Neural cell (in vitro differentiated cells): ENCODE results near the gene RAB32. TPM values are rescaled to one million over a fixed set of nuclear protein-coding genes. Genes with fewer than 3 reads are reported as not detected.

Experiments used
- H2AFZ ChIP-seq: fragments of 200-600, 300-800 bp; sonication (generic), shearing (Covaris generic); 2 replicates; pipeline ENCODE4 v1.6.0; 2014; ENCODE audit warnings: low read depth, mild to moderate bottlenecking, antibody characterized with exemption, low read length, moderate library complexity
- H3F3A ChIP-seq: fragments of 200-600 bp; shearing (Covaris generic); 2 replicates; pipeline ENCODE4 v1.6.1; 2016; ENCODE audit warnings: mild to moderate bottlenecking, moderate library complexity, mixed read lengths, antibody characterized with exemption, low read length; ENCODE audit not compliant: insufficient read depth, poor library complexity, severe bottlenecking
- H3K27ac ChIP-seq: fragments of 200-600, 300-800 bp; sonication (generic), shearing (Covaris generic); 2 replicates; pipeline ENCODE4 v1.5.1; 2014; ENCODE audit warnings: mild to moderate bottlenecking, low read length, moderate library complexity
- H3K27me3 ChIP-seq: fragments of 300-800, 200-600 bp; sonication (generic), shearing (Covaris generic); 2 replicates; pipeline ENCODE4 v1.6.0; 2014; ENCODE audit warnings: mild to moderate bottlenecking, low read depth, low read length, moderate library complexity; ENCODE audit not compliant: insufficient read depth
- H3K36me3 ChIP-seq: fragments of 300-800, 200-600 bp; sonication (generic), shearing (Covaris generic); 2 replicates; pipeline ENCODE4 v1.5.1; 2014; ENCODE audit warnings: mild to moderate bottlenecking, antibody characterized with exemption, low read length, moderate library complexity; ENCODE audit not compliant: insufficient read depth
- H3K4me2 ChIP-seq: fragments of 300-800, 200-600 bp; sonication (generic), shearing (Covaris generic); 2 replicates; pipeline ENCODE4 v1.6.0; 2014; ENCODE audit warnings: mild to moderate bottlenecking, low read length
- H3K4me3 ChIP-seq: fragments of 300-800, 200-600 bp; sonication (generic), shearing (Covaris generic); 2 replicates; pipeline ENCODE4 v1.5.1; 2014; ENCODE audit warnings: mild to moderate bottlenecking, low read length, moderate library complexity
- H3K79me2 ChIP-seq: fragments of 200-600 bp; shearing (Covaris generic); replicated peaks from 2 replicates; pipeline ENCODE4 v1.6.0; 2014; ENCODE audit warnings: mild to moderate bottlenecking, low read length, moderate library complexity; ENCODE audit not compliant: insufficient read depth
- H3K9ac ChIP-seq: fragments of 300-800, 200-600 bp; sonication (generic), shearing (Covaris generic); 2 replicates; pipeline ENCODE4 v1.6.1; 2016; ENCODE audit warnings: mild to moderate bottlenecking, low read length, mixed read lengths
- H3K9me2 ChIP-seq: fragments of 200-600 bp; shearing (Covaris generic); 2 replicates; pipeline ENCODE4 v1.6.1; 2016; ENCODE audit warnings: mild to moderate bottlenecking, low read length, mixed read lengths; ENCODE audit not compliant: insufficient read depth
- H3K9me3 ChIP-seq: fragments of 200-600, 300-800 bp; sonication (generic), shearing (Covaris generic); 2 replicates; pipeline ENCODE4 v1.6.1; 2016; ENCODE audit warnings: mild to moderate bottlenecking, mixed run types, low read length, moderate library complexity, mixed read lengths
- H4K20me1 ChIP-seq: fragments of 200-600 bp; shearing (Covaris generic); 2 replicates; pipeline ENCODE4 v1.6.1; 2016; ENCODE audit warnings: mild to moderate bottlenecking, mixed run types; ENCODE audit not compliant: insufficient read depth
- CTCF ChIP-seq: fragments of 450-650 bp; IDR thresholded peaks from 2 replicates; pipeline ENCODE4 v1.5.1; 2014; ENCODE audit warnings: antibody characterized with exemption, mild to moderate bottlenecking, moderate library complexity; ENCODE audit not compliant: poor library complexity, severe bottlenecking
- EP300 ChIP-seq: fragments of 450-650 bp; conservative IDR thresholded peaks from 2 replicates; pipeline ENCODE4 v1.6.1; 2014; ENCODE audit warnings: antibody characterized with exemption, mild to moderate bottlenecking, moderate library complexity; ENCODE audit not compliant: poor library complexity, severe bottlenecking
- EZH2 ChIP-seq: fragments of 200-600, 300-800 bp; shearing (Covaris generic), sonication (generic); IDR thresholded peaks from 2 replicates; pipeline ENCODE4 v1.6.1; 2014; ENCODE audit warnings: antibody characterized with exemption, low read length, borderline replicate concordance, mild to moderate bottlenecking; ENCODE audit not compliant: insufficient read depth, poor library complexity, severe bottlenecking
- MXI1 ChIP-seq: fragments of 450-650 bp; conservative IDR thresholded peaks from 2 replicates; pipeline ENCODE4 v1.6.1; 2014; ENCODE audit warnings: antibody characterized with exemption, mild to moderate bottlenecking; ENCODE audit not compliant: poor library complexity, severe bottlenecking
- POLR2AphosphoS5 ChIP-seq: IDR thresholded peaks from 2 replicates; pipeline ENCODE4 v1.6.1; 2012
- RAD21 ChIP-seq: fragments of 450-650 bp; conservative IDR thresholded peaks from 2 replicates; pipeline ENCODE4 v1.6.1; 2014; ENCODE audit warnings: antibody characterized with exemption, mild to moderate bottlenecking, moderate library complexity
- REST ChIP-seq: IDR thresholded peaks from 2 replicates; pipeline ENCODE4 v1.6.1; 2012; ENCODE audit warnings: borderline replicate concordance
- SMC3 ChIP-seq: fragments of 450-650 bp; conservative IDR thresholded peaks from 2 replicates; pipeline ENCODE4 v1.6.1; 2014; ENCODE audit warnings: antibody characterized with exemption, mild to moderate bottlenecking, moderate library complexity; ENCODE audit not compliant: poor library complexity
- TAF1 ChIP-seq: IDR thresholded peaks from 2 replicates; pipeline ENCODE4 v1.6.1; 2012; ENCODE audit warnings: low read depth
- polyA plus RNA-seq: library from polyadenylated mRNA; depleted of rRNA; stranded (reverse); fragments of >200 nt; gene quantifications from 2 replicates; pipeline ENCODE4 v1.2.3, GENCODE V29; 2014

The RAB32 gene
- polyA plus RNA-seq, 1 donor from 2014 or later: 1.8 TPM

DNA sequence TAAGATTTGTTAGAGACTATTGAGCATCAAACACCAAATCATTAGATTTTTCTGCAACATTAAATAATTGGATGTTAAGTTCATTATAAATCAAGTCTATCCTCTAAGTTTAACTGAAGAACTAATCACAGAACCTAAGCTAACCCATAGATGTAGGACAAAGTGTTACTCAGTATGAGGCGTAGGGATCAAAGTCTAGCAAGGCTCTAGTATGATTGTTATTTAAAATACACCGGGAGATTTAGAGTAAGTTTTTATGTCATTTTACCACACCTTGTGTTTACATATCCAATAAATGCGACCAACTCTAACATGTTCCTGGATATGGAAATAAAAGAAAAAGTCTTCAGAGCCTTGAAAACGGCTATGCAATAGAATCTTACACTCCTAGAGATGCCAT lies 57.7 kb downstream of the RAB32 start (continued):
- no peak for TF ChIP-seq MXI1
- TF ChIP-seq POLR2AphosphoS5: no peak
- TF ChIP-seq EZH2: no peak
- TF ChIP-seq TAF1: no peak

GRCh38 chr6:146602526-146602925 lies 58.9 kb downstream of the RAB32 start:
- Histone ChIP-seq H3K9ac (no peak overlapping the region), H4K20me1 (no peaks in the 10 kb centered on the region), H3F3A (no peaks in the 10 kb centered on the region), H3K79me2 (no peaks in the 10 kb centered on the region), H3K9me2 (no peaks in the 10 kb centered on the region), H3K36me3 (no peaks in the 10 kb centered on the region), H3K4me2 (no peak overlapping the region), H2AFZ (no peak overlapping the region), H3K9me3 (no peaks in the 10 kb centered on the region), H3K27ac (no peak overlapping the region), H3K27me3 (no peaks in the 10 kb centered on the region), H3K4me3 (no peak overlapping the region)
- no peak for TF ChIP-seq EP300
- TF ChIP-seq REST: no peak
- TF ChIP-seq SMC3: no peak
- no peak for TF ChIP-seq MXI1
- TF ChIP-seq RAD21: no peak
- no peak for TF ChIP-seq CTCF
- TF ChIP-seq EZH2: no peak
- no peak for TF ChIP-seq TAF1
- TF ChIP-seq POLR2AphosphoS5: no peak

Other genes starting within 250 kb of the RAB32 start
- not detected in 2 replicates for gene ADGB, start 55.1 kb downstream of the RAB32 start, polyA plus RNA-seq